Measurements from ENCODE around the gene OGFOD3.

OGFOD3 gene

DNA sequence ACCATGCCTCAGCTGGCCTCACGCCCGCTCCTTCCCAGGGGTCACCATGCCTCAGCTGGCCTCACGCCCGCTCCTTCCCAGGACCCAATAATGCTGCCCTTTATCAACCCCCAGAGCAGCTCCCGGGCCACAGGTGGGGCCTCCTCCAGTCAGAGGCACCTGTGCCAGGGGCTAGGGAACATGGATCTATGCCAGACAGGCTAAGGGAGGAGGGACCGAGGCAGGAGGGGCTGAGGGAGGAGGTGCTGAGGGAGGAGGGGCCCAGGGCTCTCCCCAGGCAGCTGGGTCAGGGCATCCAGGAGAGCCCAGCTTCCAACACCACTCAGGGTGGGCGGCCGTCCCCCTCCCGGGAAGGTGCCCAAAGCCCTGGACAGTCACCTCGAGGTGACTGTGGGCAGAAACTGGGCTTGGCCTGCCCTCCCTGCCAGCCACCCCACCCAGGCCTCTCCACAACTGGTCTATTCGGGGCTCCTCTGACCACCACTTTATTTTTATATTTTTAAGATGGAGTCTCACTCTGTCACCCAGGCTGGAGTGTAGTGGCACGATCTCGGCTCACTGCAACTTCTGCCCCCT lies 27.4 kb downstream of the OGFOD3 start:
- DNase-seq (ENCODE audit: low read depth): no peak
- H3K4me3 ChIP-seq (ENCODE audit: low read length): no peak overlapping the region
- TF ChIP-seq, protein P1, sequence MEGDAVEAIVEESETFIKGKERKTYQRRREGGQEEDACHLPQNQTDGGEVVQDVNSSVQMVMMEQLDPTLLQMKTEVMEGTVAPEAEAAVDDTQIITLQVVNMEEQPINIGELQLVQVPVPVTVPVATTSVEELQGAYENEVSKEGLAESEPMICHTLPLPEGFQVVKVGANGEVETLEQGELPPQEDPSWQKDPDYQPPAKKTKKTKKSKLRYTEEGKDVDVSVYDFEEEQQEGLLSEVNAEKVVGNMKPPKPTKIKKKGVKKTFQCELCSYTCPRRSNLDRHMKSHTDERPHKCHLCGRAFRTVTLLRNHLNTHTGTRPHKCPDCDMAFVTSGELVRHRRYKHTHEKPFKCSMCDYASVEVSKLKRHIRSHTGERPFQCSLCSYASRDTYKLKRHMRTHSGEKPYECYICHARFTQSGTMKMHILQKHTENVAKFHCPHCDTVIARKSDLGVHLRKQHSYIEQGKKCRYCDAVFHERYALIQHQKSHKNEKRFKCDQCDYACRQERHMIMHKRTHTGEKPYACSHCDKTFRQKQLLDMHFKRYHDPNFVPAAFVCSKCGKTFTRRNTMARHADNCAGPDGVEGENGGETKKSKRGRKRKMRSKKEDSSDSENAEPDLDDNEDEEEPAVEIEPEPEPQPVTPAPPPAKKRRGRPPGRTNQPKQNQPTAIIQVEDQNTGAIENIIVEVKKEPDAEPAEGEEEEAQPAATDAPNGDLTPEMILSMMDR (conservative IDR thresholded peaks at IDR 0.05; ENCODE audit: low read depth, low read length): no peak

DNA sequence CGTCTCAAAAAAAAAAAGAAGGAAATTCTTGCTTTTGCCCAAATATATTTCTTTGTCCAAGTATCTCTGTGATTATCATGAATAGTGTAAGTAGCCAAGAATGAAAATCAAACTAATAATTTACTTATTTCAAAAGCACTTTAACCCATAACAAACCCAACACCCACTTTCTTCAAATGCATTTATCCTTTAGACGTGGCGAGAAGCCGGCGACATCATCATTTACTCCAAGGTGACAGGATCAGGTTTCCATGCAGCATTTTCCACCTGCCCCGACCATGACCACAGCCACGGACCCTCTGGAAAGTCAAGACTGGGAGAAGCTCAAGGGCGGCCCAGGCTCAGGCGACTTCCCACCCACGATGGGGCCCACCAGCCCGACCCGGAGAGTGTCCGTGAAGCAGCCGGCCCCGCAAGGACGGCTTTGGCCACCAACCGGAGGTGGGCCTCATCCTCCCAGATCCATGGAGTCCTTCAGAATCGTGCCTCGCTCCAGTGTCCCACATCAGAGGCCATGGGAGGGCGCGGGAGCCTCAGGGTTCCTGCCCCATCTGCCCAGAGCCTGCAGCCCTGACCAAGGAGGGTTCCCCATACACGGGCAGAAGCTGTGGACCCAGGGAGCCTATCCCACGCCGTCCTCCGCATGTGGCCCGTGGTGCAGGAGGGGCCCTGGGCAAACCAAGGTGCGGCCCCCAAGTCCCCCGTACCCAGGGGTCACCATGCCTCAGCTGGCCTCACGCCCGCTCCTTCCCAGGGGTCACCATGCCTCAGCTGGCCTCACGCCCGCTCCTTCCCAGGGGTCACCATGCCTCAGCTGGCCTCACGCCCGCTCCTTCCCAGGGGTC lies 28.1 kb downstream of the OGFOD3 start:
- no peak for DNase-seq (ENCODE audit: low read depth)
- no peak overlapping the region for H3K4me3 ChIP-seq (ENCODE audit: low read length)

DNA sequence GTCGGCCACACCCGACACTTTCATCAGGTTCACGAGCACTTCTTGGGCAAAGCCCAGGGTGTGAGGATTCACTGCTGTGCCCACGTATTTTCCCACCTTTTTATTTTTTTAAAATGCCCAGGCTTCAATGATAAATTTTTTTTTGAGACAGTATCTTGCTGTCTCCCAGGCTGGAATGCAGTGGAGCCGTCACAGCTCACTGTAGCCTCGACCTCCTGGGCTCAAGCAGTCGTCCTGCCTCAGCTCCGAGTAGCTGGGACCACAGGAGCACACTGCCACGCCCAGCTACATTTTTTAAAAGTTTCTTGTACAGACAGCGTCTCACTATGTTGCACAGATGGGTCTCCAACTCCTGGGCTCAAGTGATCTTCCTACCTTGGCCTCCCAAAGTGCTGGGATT lies 29.0 kb downstream of the OGFOD3 start:
- TF ChIP-seq, protein P1 (conservative IDR thresholded peaks at IDR 0.05; ENCODE audit: low read depth, low read length): no peak
- no peak overlapping the region for H3K4me3 ChIP-seq (ENCODE audit: low read length)
- DNase-seq (ENCODE audit: low read depth): no peak

More for the DNA sequence above, 28.1 kb downstream of the OGFOD3 start:
- TF ChIP-seq, protein P1 (conservative IDR thresholded peaks at IDR 0.05; ENCODE audit: low read depth, low read length): no peak

DNA sequence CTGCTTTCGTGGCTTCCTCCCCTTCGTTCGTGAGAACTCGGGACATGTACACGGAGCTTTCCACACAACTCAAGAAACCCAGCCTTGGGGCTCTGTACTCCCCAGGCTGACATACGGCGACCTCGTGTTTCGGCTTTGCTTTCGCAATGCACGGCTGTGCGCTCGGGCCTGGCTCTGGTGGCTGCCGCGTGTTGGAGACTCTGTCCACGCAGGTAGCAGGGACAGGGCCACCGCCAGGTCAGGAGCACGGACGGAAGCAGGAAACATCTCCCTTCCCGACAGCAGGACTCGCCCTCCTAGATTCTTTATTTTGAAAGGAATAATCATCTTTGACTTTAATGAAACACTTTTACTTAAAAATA lies 29.5 kb downstream of the OGFOD3 start:
- H3K4me3 ChIP-seq (ENCODE audit: low read length): no peak overlapping the region
- no peak for DNase-seq (ENCODE audit: low read depth)
- TF ChIP-seq, protein P1 (conservative IDR thresholded peaks at IDR 0.05; ENCODE audit: low read depth, low read length): no peak

DNA sequence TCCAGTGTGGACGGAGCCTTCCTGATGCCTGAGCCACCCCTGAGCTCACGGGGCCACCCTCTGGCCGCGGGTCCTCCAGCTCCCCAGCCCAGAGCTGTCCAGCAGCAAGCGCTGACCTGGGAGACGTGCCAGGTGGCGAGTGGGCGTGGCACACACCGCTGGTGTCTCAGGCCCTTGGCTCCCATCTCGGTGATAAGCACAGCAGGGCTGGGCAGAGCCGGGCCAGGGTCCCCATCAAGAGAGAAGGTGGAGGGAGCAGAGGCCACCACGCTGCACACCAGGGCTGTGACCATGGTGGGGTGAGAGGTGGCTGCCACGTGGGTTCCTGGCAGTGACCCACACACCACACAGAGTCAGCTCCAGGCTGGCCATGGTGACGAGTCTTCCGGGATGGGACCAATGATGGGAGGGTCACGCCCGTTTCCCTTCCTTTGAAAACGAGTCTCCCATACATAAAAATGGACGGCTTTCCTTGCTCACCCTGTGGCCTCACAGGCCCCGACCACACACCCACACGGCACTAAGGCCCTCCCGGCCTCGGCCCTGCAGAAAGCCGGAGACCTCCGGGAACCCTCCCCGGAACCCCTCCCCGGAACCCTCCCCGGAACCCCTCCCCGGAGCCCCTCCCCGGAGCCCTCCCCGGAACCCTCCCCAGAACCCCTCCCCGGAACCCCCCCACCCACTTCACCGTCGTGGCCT lies 30.0 kb downstream of the OGFOD3 start:
- H3K4me3 ChIP-seq (ENCODE audit: low read length): no peak overlapping the region
- no peak for DNase-seq (ENCODE audit: low read depth)
- TF ChIP-seq, protein P1 (conservative IDR thresholded peaks at IDR 0.05; ENCODE audit: low read depth, low read length): no peak

DNA sequence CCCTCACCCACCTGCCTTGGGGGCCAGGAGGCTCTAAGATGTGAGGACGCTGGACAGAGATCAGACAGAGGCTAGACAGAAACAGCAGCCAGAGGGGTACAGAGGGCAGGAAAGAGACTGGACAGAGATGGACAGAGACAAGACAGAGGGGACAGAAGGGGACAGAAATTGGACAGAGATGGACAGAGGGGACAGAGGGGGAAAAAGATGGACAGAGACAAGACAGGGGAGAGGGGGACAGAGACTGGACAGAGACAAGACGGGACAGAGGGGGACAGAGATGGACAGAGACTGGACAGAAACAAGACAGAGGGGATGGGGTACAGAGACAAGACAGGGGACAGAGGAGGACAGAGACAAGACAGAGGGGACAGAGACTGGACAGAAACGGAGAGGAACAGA lies 30.7 kb downstream of the OGFOD3 start:
- no peak overlapping the region for H3K4me3 ChIP-seq (ENCODE audit: low read length)
- DNase-seq (ENCODE audit: low read depth): no peak
- TF ChIP-seq, protein P1 (conservative IDR thresholded peaks at IDR 0.05; ENCODE audit: low read depth, low read length): no peak

Measured in retinal pigment epithelial cell (primary cell).